Fibroblast of lung (primary cell): ENCODE data around the gene DISP3.

Source experiments
- CTCF ChIP-seq, 2 donors: IDR thresholded peaks in 1 of 2; conservative IDR thresholded peaks in 1 of 2; 1 replicate in 1 of 2; 2 replicates in 1 of 2; pipeline ENCODE4 v1.5.1; 2011 to 2012; ENCODE audit warnings: low read length in 2 of 2, control low read depth in 1 of 2, inconsistent platforms in 1 of 2, low read depth in 1 of 2, mild to moderate bottlenecking in 1 of 2
- EZH2 ChIP-seq: IDR thresholded peaks from 2 replicates; pipeline ENCODE4 v1.5.1; 2012; ENCODE audit warnings: low read length, control low read depth, mild to moderate bottlenecking; ENCODE audit errors: missing control alignments

- TF ChIP-seq CTCF (conservative IDR thresholded peaks at IDR 0.05 in 1 of 2, IDR thresholded peaks at IDR 0.05 in 1 of 2; ENCODE audit: low read depth in 1 of 2, low read length in 2 of 2) (no peak), EZH2 (no peak)
Measured at GRCh38 chr1:11485191-11485590, 6.2 kb downstream of the DISP3 start.
